GM12878 (cell line): ENCODE results near the gene PNMT. TPM values are rescaled to one million over a fixed set of nuclear protein-coding genes. Genes with fewer than 3 reads are reported as not detected.

Source experiments
- ATAC-seq: fragments of 200-7000 bp; cut with Tn5 transposase; 3 replicates; pipeline ENCODE4 v1.9.1; 2020; ENCODE audit warnings: mild to moderate bottlenecking, moderate library complexity
- BruUV-seq: library from RNA; stranded (reverse); fragments of 400-500 nt; replicated peaks from 2 replicates; lab custom pipeline; 2021; lab: Mats Ljungman, UMichigan
- CTCF ChIA-PET: fragments of 300-600 bp; sonication (Branson Sonifier 250); formaldehyde crosslinking; extraction: SDS; loops from one replicate; lab custom pipeline; 2021; ENCODE audit warnings: inconsistent platforms; lab: Yijun Ruan, JAX
- POLR2A ChIA-PET: fragments of 350-600 bp; formaldehyde crosslinking; extraction: SDS; loops from one replicate; lab custom pipeline; 2021; ENCODE audit warnings: inconsistent platforms; lab: Charles Lee
- RAD21 ChIA-PET: fragments of 300-600 bp; sonication (Branson Sonifier 250); formaldehyde crosslinking; loops from one replicate; lab custom pipeline; 2023; ENCODE audit warnings: antibody characterized with exemption; ENCODE audit not compliant: unreplicated experiment; lab: Charles Lee
- SMC1A ChIA-PET: fragments of 300-600 bp; sonication (Branson Sonifier 250); formaldehyde crosslinking; loops from one replicate; lab custom pipeline; 2023; ENCODE audit not compliant: unreplicated experiment, uncharacterized antibody; lab: Charles Lee
- DNase-seq: peaks from one replicate; pipeline ENCODE4 v3.0.0-alpha.2; 2011; ENCODE audit warnings: low read depth, low spot score
- FAIRE-seq: peaks from 3 replicates; lab custom pipeline; 2011; peaks lifted over from hg19 to GRCh38; lab: Jason Lieb, UNC
- H2AFZ ChIP-seq: 2 replicates; pipeline ENCODE4 v1.6.0; 2011; ENCODE audit warnings: low read depth, low read length, control low read depth; ENCODE audit not compliant: control insufficient read depth
- H3K27ac ChIP-seq: 2 replicates; pipeline ENCODE4 v1.5.1; 2011; ENCODE audit warnings: control low read depth; ENCODE audit not compliant: control insufficient read depth, insufficient read depth
- H3K27me3 ChIP-seq, 2 experiments: replicated peaks in 1 of 2; 2 replicates each; pipeline versions ENCODE4 v1.6.0 to v1.6.1; 2011; ENCODE audit warnings: low read length in 1 of 2; ENCODE audit not compliant: control insufficient read depth in 2 of 2, insufficient read depth in 2 of 2
- H3K36me3 ChIP-seq, 2 experiments: 2 replicates each; pipeline ENCODE4 v1.5.1; 2011; ENCODE audit warnings: low read length in 1 of 2; ENCODE audit not compliant: control insufficient read depth in 2 of 2, insufficient read depth in 2 of 2
- H3K4me1 ChIP-seq: 2 replicates; pipeline ENCODE4 v1.6.1; 2011; ENCODE audit warnings: mild to moderate bottlenecking, low read length, moderate library complexity, mixed read lengths; ENCODE audit not compliant: control insufficient read depth, insufficient read depth
- H3K4me2 ChIP-seq: 2 replicates; pipeline ENCODE4 v1.6.0; 2011; ENCODE audit warnings: control low read depth; ENCODE audit not compliant: control insufficient read depth, insufficient read depth
- H3K4me3 ChIP-seq: fragments of 200-600 bp; sonication (generic); 2 replicates; pipeline ENCODE4 v1.5.1; 2016
- H3K79me2 ChIP-seq: 2 replicates; pipeline ENCODE4 v1.6.0; 2011; ENCODE audit warnings: low read length; ENCODE audit not compliant: control insufficient read depth, insufficient read depth
- H3K9ac ChIP-seq: 2 replicates; pipeline ENCODE4 v1.8.0; 2011; ENCODE audit warnings: low read length, control low read depth, mixed read lengths; ENCODE audit not compliant: control insufficient read depth, insufficient read depth
- H3K9me3 ChIP-seq: replicated peaks from 3 replicates; pipeline ENCODE4 v1.5.1; 2011; ENCODE audit warnings: mild to moderate bottlenecking, low read length; ENCODE audit not compliant: control insufficient read depth, insufficient read depth
- H4K20me1 ChIP-seq: 2 replicates; pipeline ENCODE4 v1.6.0; 2011; ENCODE audit not compliant: control insufficient read depth, insufficient read depth
- BMI1 ChIP-seq: fragments of 450-650 bp; IDR thresholded peaks from 2 replicates; pipeline ENCODE4 v1.6.1; 2016; ENCODE audit warnings: mild to moderate bottlenecking, moderate library complexity, borderline replicate concordance
- GABPA ChIP-seq: IDR thresholded peaks from 2 replicates; pipeline ENCODE4 v1.6.1; 2014; ENCODE audit warnings: antibody characterized with exemption, low read depth, mild to moderate bottlenecking, inconsistent platforms
- HDAC2 ChIP-seq: fragments of 200-600 bp; sonication (generic); IDR thresholded peaks from 2 replicates; pipeline ENCODE4 v1.6.1; 2017
- JUNB ChIP-seq: IDR thresholded peaks from 2 replicates; pipeline ENCODE4 v1.6.1; 2016; ENCODE audit warnings: antibody characterized with exemption, mild to moderate bottlenecking
- MAX ChIP-seq: IDR thresholded peaks from 2 replicates; pipeline ENCODE4 v1.6.1; 2012; ENCODE audit warnings: low read depth, low read length, improper control_type of control experiment
- MYB ChIP-seq: fragments of 150-350 bp; IDR thresholded peaks from 2 replicates; pipeline ENCODE4 v1.6.1; 2014; ENCODE audit warnings: mild to moderate bottlenecking, low read depth, low read length, borderline replicate concordance
- NFXL1 ChIP-seq: fragments of 450-650 bp; IDR thresholded peaks from 2 replicates; pipeline ENCODE4 v1.6.1; 2017; ENCODE audit warnings: antibody characterized with exemption, mild to moderate bottlenecking, borderline replicate concordance
- NR2C1 ChIP-seq: fragments of 450-650 bp; IDR thresholded peaks from 2 replicates; pipeline ENCODE4 v1.6.1; 2017; ENCODE audit warnings: antibody characterized with exemption, mild to moderate bottlenecking, moderate library complexity
- NRF1 ChIP-seq: conservative IDR thresholded peaks from 2 replicates; pipeline ENCODE4 v1.6.1; 2011; ENCODE audit warnings: mild to moderate bottlenecking, low read depth, low read length, improper control_type of control experiment
- PML ChIP-seq: IDR thresholded peaks from 2 replicates; pipeline ENCODE4 v1.6.1; 2012; ENCODE audit warnings: low read length, inconsistent platforms
- RB1 ChIP-seq: fragments of 450-650 bp; formaldehyde crosslinking; IDR thresholded peaks from 2 replicates; pipeline ENCODE4 v1.6.1; 2017; ENCODE audit warnings: mild to moderate bottlenecking, borderline replicate concordance
- TCF12 ChIP-seq: IDR thresholded peaks from 2 replicates; pipeline ENCODE4 v1.6.1; 2011; ENCODE audit warnings: low read depth, mild to moderate bottlenecking, low read length
- WRNIP1 ChIP-seq: IDR thresholded peaks from 2 replicates; pipeline ENCODE4 v1.6.1; 2011; ENCODE audit warnings: low read depth, low read length, improper control_type of control experiment, borderline replicate concordance
- ZSCAN29 ChIP-seq: fragments of 450-650 bp; IDR thresholded peaks from 2 replicates; pipeline ENCODE4 v1.6.1; 2017; ENCODE audit warnings: mild to moderate bottlenecking, moderate library complexity
- WGBS: methylation state at CpG from one replicate; pipeline ENCODE4 v1.1.6; 2016; ENCODE audit warnings: low lambda C conversion rate; ENCODE audit not compliant: insufficient replicate concordance, insufficient coverage; ENCODE audit errors: missing lambda C conversion rate; 5-methylcytosine and 5-hydroxymethylcytosine counted together
- in situ Hi-C: fragments of 300-500 bp; cut with MboI; formaldehyde crosslinking; loops from 9 replicates; pipeline ENCODE4 v1.14.3; 2018; ENCODE audit warnings: mixed read lengths
- intact Hi-C: fragments of 100-400 bp; cut with micrococcal nuclease; formaldehyde crosslinking; loops from one replicate; pipeline ENCODE4 v1.14.2; 2022; ENCODE audit not compliant: unreplicated experiment
- polyA plus RNA-seq, 11 experiments: library from polyadenylated mRNA; depleted of rRNA in 4 of 11; unstranded in 6 of 11; stranded (reverse) in 5 of 11; fragments of >200 nt; fragmentation: Nextera tagmentation in 4 of 11; fragmentation: Illumina TruSeq in 1 of 11; extraction: Ambion mirVana in 4 of 11; extraction: Trizol in 1 of 11; gene quantifications; 1 replicate in 1 of 11; 2 replicates in 10 of 11; pipeline versions ENCODE4 v1.2.1 to v1.2.3, GENCODE V29; 2011 to 2016; ENCODE audit warnings: inconsistent platforms in 2 of 11, missing spikeins in 2 of 11, low read depth in 1 of 11
- total RNA-seq, 4 experiments: library from RNA; depleted of rRNA in 3 of 4; stranded (reverse); fragments of >200 nt in 3 of 4; fragmentation: Illumina TruSeq in 1 of 4; extraction: Trizol in 1 of 4; gene quantifications; 2 replicates each; pipeline versions ENCODE4 v1.2.1 to v1.2.3, GENCODE V29; 2013 to 2021
- TF ChIP-seq, protein P1 (sequence below): fragments of 450-650 bp; IDR thresholded peaks from 2 replicates; pipeline ENCODE4 v1.6.1; 2016; ENCODE audit warnings: mild to moderate bottlenecking

Gene PNMT
- total and polyA plus RNA-seq, 10 of the 15 experiments (the other 5 are each of a cell fraction or from before 2014, with no cell fraction given), result not detected

DNA sequence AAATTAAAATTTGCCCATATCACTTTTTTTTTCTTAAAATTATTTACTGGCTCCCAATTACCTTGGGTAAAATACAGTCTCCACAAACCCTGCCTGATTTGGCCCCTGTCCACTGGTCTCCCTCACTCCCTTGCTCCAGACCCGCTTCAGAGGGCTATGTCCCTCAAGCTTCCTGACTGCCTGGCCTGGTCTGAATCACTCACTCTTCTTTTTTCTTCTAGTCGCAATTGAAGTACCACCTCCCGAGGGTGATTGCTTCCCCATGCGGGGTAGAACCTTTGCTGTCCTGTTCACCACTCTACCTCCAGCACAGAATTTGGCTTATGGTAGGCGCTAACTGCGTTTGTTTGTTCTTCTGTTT is 20.2 kb downstream of the PNMT start:
- 38% methylated on average over 6 of the region's 6 CpGs for WGBS
- no peaks in the 10 kb centered on the region for H4K20me1 ChIP-seq
- peak overlapping the region; percentile 95 for H2AFZ ChIP-seq
- in situ Hi-C loops, result no loop called here
- H3K27me3 ChIP-seq, result no peaks in the 10 kb centered on the region
- H3K4me3 ChIP-seq, result peak overlapping the region; percentile 88
- DNase-seq (no peak), ATAC-seq (no peak), FAIRE-seq (no peak)
- ChIA-PET SMC1A (interaction anchor here (0.6 to 2.4 kb wide), 7 partner anchors 12 to 44 kb away, joined by 3 to 11 read pairs (median 4); partner anchors contain the start of genes MIEN1 and PNMT), POLR2A (interaction anchor here (0.5 to 1.6 kb wide), 8 partner anchors 8 to 78 kb away, joined by 3 to 9 read pairs (median 4); no protein-coding TSS in a partner anchor), CTCF (interaction anchor here (0.6 to 1.9 kb wide), 12 partner anchors 14 to 292 kb away, joined by 3 to 10 read pairs (median 4); partner anchors contain the start of gene PSMD3), RAD21 (interaction anchor here (0.9 to 2.2 kb wide), 7 partner anchors 13 to 67 kb away, joined by 3 to 10 read pairs (median 4); partner anchors contain the start of genes MIEN1 and PNMT)
- intact Hi-C loops, result no loop called here
- H3K79me2 ChIP-seq, result no peaks in the 10 kb centered on the region; the same call in 1 of the 2 replicates
- no peaks in the 10 kb centered on the region for H3K36me3 ChIP-seq
- H3K4me2 ChIP-seq, result peak overlapping the region; percentile 80
- H3K27ac ChIP-seq, result peak overlapping the region; percentile 74
- TF ChIP-seq, protein P1, sequence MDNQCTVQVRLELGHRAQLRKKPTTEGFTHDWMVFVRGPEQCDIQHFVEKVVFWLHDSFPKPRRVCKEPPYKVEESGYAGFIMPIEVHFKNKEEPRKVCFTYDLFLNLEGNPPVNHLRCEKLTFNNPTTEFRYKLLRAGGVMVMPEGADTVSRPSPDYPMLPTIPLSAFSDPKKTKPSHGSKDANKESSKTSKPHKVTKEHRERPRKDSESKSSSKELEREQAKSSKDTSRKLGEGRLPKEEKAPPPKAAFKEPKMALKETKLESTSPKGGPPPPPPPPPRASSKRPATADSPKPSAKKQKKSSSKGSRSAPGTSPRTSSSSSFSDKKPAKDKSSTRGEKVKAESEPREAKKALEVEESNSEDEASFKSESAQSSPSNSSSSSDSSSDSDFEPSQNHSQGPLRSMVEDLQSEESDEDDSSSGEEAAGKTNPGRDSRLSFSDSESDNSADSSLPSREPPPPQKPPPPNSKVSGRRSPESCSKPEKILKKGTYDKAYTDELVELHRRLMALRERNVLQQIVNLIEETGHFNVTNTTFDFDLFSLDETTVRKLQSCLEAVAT, result peak; percentile 78; the same call in 1 of the 2 replicates
- TF ChIP-seq TCF12, result no peak
- BruUV-seq, result no TSS peak
- no peaks in the 10 kb centered on the region for H3K9me3 ChIP-seq
- H3K4me1 ChIP-seq, result peaks cover 3% of the 10 kb centered on the region; the same call in 1 of the 2 replicates
- peak overlapping the region; percentile 80 for H3K9ac ChIP-seq

GRCh38 chr17:39688945-39689344 is 20.7 kb downstream of the PNMT start:
- FAIRE-seq, result no peak
- Histone ChIP-seq H4K20me1 (no peaks in the 10 kb centered on the region), H3K36me3 (no peaks in the 10 kb centered on the region), H3K27ac (no peak overlapping the region), H3K9me3 (no peaks in the 10 kb centered on the region), H3K9ac (no peak overlapping the region), H3K79me2 (no peaks in the 10 kb centered on the region; the same call in 1 of the 2 replicates), H3K4me1 (peaks cover 3% of the 10 kb centered on the region; the same call in 1 of the 2 replicates), H2AFZ (no peak overlapping the region), H3K4me3 (peak overlapping the region; percentile 88), H3K4me2 (peak overlapping the region; percentile 80), H3K27me3 (no peaks in the 10 kb centered on the region)
- intact Hi-C loops, result no loop called here
- ChIA-PET POLR2A (interaction anchor here (1.0 to 1.6 kb wide), 2 partner anchors 11 to 15 kb away, joined by 3 to 6 read pairs; no protein-coding TSS in a partner anchor), RAD21 (interaction anchor here (0.7 to 1.6 kb wide), 4 partner anchors 13 to 67 kb away, joined by 3 to 5 read pairs (median 3); partner anchors contain the start of gene MIEN1), CTCF (interaction anchor here (1.0 to 1.9 kb wide), 3 partner anchors 35 to 67 kb away, joined by 5 to 10 read pairs (median 6); no protein-coding TSS in a partner anchor), SMC1A (interaction anchor here (0.8 to 2.4 kb wide), 4 partner anchors 13 to 43 kb away, joined by 3 to 11 read pairs (median 5); partner anchors contain the start of gene MIEN1)
- in situ Hi-C loops, result no loop called here
- no peak for ATAC-seq
- 54% methylated on average over 3 of the region's 3 CpGs for WGBS
- BruUV-seq, result no TSS peak
- no peak for DNase-seq
- no peak for TF ChIP-seq WRNIP1
- no peak for TF ChIP-seq MAX
- no peak for TF ChIP-seq NR2C1
- TF ChIP-seq JUNB, result no peak
- TF ChIP-seq TCF12, result no peak
- TF ChIP-seq BMI1, result no peak
- no peak for TF ChIP-seq NRF1
- TF ChIP-seq RB1, result no peak
- TF ChIP-seq GABPA, result no peak
- TF ChIP-seq NFXL1, result no peak
- no peak for TF ChIP-seq HDAC2
- no peak for TF ChIP-seq PML
- TF ChIP-seq MYB, result no peak
- TF ChIP-seq ZSCAN29, result no peak
